Sigmoid colon (tissue), 7 donors: ENCODE measurements around the gene PARP8. TPM values are rescaled to one million over a fixed set of nuclear protein-coding genes. Genes with fewer than 3 reads are reported as not detected.

Experiments
- DNase-seq: peaks from one replicate; pipeline ENCODE4 v3.0.0-alpha.2; 2019
- H3K27ac ChIP-seq, 4 donors: fragments of 200-600 bp; sonication (generic); one replicate each; pipeline ENCODE4 v1.5.1; 2016 to 2019; ENCODE audit warnings: mild to moderate bottlenecking in 1 of 4
- H3K27me3 ChIP-seq, 3 donors: fragments of 200-600 bp; sonication (generic); one replicate each; pipeline ENCODE4 v1.5.1; 2019; ENCODE audit warnings: mild to moderate bottlenecking in 1 of 3
- H3K36me3 ChIP-seq, 4 donors: fragments of 200-600 bp; sonication (generic); one replicate each; pipeline ENCODE4 v1.5.1; 2016 to 2019
- H3K4me1 ChIP-seq, 4 donors: fragments of 200-600 bp; sonication (generic); one replicate each; pipeline ENCODE4 v1.5.1; 2017 to 2019
- H3K4me3 ChIP-seq, 4 donors: fragments of 200-600 bp; sonication (generic); one replicate each; pipeline ENCODE4 v1.5.1; 2017 to 2019; ENCODE audit warnings: mild to moderate bottlenecking in 2 of 4, moderate library complexity in 1 of 4
- H3K9me3 ChIP-seq, 4 donors: fragments of 200-600 bp in 3 of 4; sonication (generic) in 3 of 4; one replicate each; pipeline versions ENCODE4 v1.5.1 to v1.6.1; 2013 to 2019
- EP300 ChIP-seq, 4 donors: sonication (generic); formaldehyde crosslinking; IDR thresholded peaks; one replicate each; pipeline ENCODE4 v1.6.1; 2017; ENCODE audit warnings: antibody characterized with exemption in 4 of 4
- POLR2A ChIP-seq, 2 donors: fragments of 450-650 bp; IDR thresholded peaks; one replicate each; pipeline ENCODE4 v1.6.1; 2016; ENCODE audit warnings: antibody characterized with exemption in 2 of 2, mild to moderate bottlenecking in 2 of 2, moderate library complexity in 2 of 2
- POLR2AphosphoS5 ChIP-seq, 4 donors: sonication (generic); formaldehyde crosslinking; IDR thresholded peaks; one replicate each; pipeline ENCODE4 v1.6.1; 2017; ENCODE audit warnings: antibody characterized with exemption in 4 of 4
- WGBS, 2 donors: extraction: QIAGEN DNeasy Blood & Tissue Kit; methylation state at CpG; one replicate each; pipeline ENCODE4 v1.1.7; 2013; 5-methylcytosine and 5-hydroxymethylcytosine counted together
- intact Hi-C: fragments of 100-400 bp; cut with DNase I; formaldehyde crosslinking; loops from one replicate; pipeline ENCODE4 v1.15.1; 2023
- polyA plus RNA-seq, 3 donors: library from polyadenylated mRNA; stranded (reverse); fragments of 200-250 nt; gene quantifications; one replicate each; pipeline ENCODE4 v1.2.3, GENCODE V29; 2013
- total RNA-seq, 4 donors: library from RNA; depleted of rRNA; stranded (reverse); fragments of >200 nt; gene quantifications; one replicate each; pipeline ENCODE4 v1.1.0, GENCODE V29; 2016
- TF ChIP-seq, protein P1 (sequence below), 4 experiments: fragments of 450-650 bp in 3 of 4; fragments of 200-600 bp in 1 of 4; IDR thresholded peaks; one replicate each; pipeline ENCODE4 v1.5.1; 2016 to 2019; ENCODE audit warnings: antibody characterized with exemption in 4 of 4, mild to moderate bottlenecking in 3 of 4, moderate library complexity in 2 of 4
- donor health status: healthy with polysubstance abuse.
- donor health status: Bipolar disorder and iron deficiency.
- donor health status: healthy.

The PARP8 gene
- total and polyA plus RNA-seq, 7 donors, result 1.8 to 26.9 (median 13.3) TPM

DNA sequence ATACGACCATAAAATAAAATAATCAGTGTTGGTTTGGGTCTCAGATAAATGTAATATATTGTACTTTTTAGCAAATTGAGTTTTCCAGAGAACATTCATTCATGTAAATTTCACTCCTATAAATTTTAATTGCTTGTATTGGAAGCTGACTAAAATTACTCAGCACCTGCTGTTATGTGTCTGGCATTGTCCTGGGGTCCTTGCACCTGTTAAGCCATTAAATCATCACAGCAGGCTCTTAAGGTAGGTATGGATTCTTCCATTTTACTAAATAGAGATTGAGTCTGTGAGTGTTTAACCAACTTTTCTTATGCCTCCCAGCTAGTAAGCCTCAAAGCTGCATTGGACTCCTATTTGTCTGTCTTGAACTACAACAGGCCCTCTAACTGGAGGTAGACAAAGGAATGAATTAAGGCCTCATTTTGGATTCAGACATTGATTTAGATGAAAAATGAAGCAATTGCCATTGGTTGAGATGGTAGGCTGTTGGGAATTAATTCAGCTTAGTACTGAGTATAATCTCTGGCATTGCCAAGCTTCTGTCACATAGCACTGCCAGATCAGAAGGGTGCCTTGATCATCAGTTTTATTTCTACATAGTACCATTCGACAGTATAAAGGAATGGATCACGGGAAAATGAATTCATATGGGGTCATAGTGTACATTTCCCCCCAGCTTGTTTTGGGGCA, 78.9 kb downstream of the PARP8 start:
- Histone ChIP-seq H3K9me3 (no peaks in the 10 kb centered on the region), H3K36me3 (no peaks in the 10 kb centered on the region), H3K27me3 (no peaks in the 10 kb centered on the region), H3K27ac (peak overlapping the region in 3 of 4 donors; percentile 27 to 65 (median 49)), H3K4me1 (peaks cover 0 to 20% (median 13%) of the 10 kb centered on the region in 4 donors), H3K4me3 (peak overlapping the region in 3 of 4 donors; percentile 28 to 39 (median 34))
- TF ChIP-seq POLR2A (IDR thresholded peaks at IDR 0.05) (no peak), POLR2AphosphoS5 (IDR thresholded peaks at IDR 0.05) (no peak), EP300 (IDR thresholded peaks at IDR 0.05) (no peak)
- TF ChIP-seq, protein P1, sequence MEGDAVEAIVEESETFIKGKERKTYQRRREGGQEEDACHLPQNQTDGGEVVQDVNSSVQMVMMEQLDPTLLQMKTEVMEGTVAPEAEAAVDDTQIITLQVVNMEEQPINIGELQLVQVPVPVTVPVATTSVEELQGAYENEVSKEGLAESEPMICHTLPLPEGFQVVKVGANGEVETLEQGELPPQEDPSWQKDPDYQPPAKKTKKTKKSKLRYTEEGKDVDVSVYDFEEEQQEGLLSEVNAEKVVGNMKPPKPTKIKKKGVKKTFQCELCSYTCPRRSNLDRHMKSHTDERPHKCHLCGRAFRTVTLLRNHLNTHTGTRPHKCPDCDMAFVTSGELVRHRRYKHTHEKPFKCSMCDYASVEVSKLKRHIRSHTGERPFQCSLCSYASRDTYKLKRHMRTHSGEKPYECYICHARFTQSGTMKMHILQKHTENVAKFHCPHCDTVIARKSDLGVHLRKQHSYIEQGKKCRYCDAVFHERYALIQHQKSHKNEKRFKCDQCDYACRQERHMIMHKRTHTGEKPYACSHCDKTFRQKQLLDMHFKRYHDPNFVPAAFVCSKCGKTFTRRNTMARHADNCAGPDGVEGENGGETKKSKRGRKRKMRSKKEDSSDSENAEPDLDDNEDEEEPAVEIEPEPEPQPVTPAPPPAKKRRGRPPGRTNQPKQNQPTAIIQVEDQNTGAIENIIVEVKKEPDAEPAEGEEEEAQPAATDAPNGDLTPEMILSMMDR (IDR thresholded peaks at IDR 0.05), result no peak
- intact Hi-C loops, result no loop called here
- DNase-seq, result no peak
- 84 to 92% methylated on average over 3 of the region's 3 CpGs for WGBS, 2 donors

DNA sequence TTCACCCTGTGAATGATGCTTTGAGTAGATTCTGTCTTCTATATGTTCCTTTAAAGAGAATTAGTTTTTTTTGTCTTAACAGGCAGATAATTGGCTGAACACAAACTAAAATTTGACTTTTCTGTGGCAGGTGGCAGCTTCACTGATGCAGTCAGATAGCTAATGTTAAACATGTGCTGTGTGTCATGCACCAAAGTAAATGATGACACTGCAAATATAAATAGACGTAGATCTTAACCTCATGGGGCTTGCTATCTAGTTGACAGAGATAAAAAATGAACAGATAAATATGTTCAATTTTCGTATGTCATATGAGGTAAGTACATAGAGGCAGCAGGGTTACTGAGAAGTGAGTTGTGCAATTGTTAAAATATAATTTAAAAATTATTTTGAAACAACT, 82.7 kb downstream of the PARP8 start:
- intact Hi-C loops, result no loop called here
- Histone ChIP-seq H3K9me3 (no peaks in the 10 kb centered on the region), H3K4me1 (peaks cover 0 to 17% (median 12%) of the 10 kb centered on the region in 4 donors), H3K27ac (no peak overlapping the region), H3K27me3 (no peaks in the 10 kb centered on the region), H3K4me3 (no peak overlapping the region), H3K36me3 (no peaks in the 10 kb centered on the region)
- WGBS, 2 donors, result 66 to 73% methylated on average over 2 of the region's 2 CpGs
- no peak for DNase-seq
- no peak for TF ChIP-seq POLR2AphosphoS5 (IDR thresholded peaks at IDR 0.05)
- TF ChIP-seq POLR2A (IDR thresholded peaks at IDR 0.05), result no peak
- TF ChIP-seq, protein P1 (IDR thresholded peaks at IDR 0.05), result no peak
- TF ChIP-seq EP300 (IDR thresholded peaks at IDR 0.05), result no peak

DNA sequence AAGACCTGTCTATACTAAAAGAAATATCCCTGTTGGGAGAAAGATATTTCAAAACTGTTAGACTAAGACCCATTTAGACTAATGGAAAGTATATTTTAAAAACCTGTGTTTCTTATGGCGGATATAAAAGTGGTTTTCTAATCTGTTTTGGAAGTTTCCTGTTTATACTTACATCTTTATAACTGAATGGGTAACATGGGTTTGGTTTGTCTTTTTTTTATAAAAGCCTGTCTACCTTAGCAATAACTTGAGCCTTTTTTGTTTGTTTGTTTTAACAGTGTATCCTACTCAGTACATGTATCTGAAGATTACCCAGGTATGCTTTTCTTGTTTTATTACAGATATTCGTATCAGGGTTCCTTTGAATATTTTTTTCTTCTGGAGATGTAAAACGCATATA, 83.4 kb downstream of the PARP8 start:
- 63 to 71% methylated on average over 3 of the region's 3 CpGs for WGBS, 2 donors
- Histone ChIP-seq H3K27ac (no peak overlapping the region), H3K4me1 (peaks cover 0 to 10% (median 7%) of the 10 kb centered on the region in 4 donors), H3K9me3 (no peaks in the 10 kb centered on the region), H3K4me3 (no peak overlapping the region), H3K27me3 (no peaks in the 10 kb centered on the region), H3K36me3 (no peaks in the 10 kb centered on the region)
- TF ChIP-seq POLR2AphosphoS5 (IDR thresholded peaks at IDR 0.05) (no peak), POLR2A (IDR thresholded peaks at IDR 0.05) (no peak), EP300 (IDR thresholded peaks at IDR 0.05) (no peak)
- TF ChIP-seq, protein P1 (IDR thresholded peaks at IDR 0.05), result no peak
- no peak for DNase-seq
- intact Hi-C loops, result loop anchor here (5.0 kb wide), 1 partner anchor 83 kb away; the partner anchor contains the start of gene PARP8

DNA sequence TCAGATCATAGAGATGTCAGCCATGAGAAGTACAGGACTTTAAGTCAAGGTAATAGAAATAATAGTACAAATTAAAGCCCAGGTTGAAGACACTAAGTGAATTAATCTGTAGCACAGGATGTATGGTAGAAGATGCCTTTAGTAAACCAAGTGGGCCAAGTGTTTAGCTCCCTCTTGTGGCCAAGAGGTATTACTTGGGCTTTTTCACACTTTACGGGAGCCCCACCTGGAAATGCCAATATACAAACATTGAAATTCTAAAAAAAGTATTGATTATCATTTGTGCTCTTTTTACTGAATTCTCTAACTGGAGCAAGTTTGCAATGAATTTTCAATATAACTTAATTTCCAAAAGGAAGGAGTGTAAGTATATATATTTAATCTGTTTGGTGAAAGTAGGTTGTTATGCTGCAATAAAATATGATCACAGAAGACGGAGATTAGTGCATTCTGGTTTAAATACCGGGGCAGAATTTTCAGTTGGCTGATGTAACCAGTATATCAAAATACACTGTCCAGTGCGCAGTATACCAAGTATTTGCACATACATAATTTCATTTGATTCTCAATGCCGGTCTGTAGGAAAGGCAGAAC, 84.7 kb downstream of the PARP8 start:
- WGBS, 2 donors, result 38 to 66% methylated on average over 5 of the region's 5 CpGs
- no peaks in the 10 kb centered on the region for H3K36me3 ChIP-seq
- no peak overlapping the region for H3K4me3 ChIP-seq
- no peak for DNase-seq
- no peaks in the 10 kb centered on the region for H3K9me3 ChIP-seq
- TF ChIP-seq EP300 (IDR thresholded peaks at IDR 0.05), result no peak
- TF ChIP-seq, protein P1 (IDR thresholded peaks at IDR 0.05), result peak; percentile 15 to 78 (median 51)
- no peaks in the 10 kb centered on the region for H3K4me1 ChIP-seq
- no peak overlapping the region for H3K27ac ChIP-seq
- no peaks in the 10 kb centered on the region for H3K27me3 ChIP-seq
- intact Hi-C loops, result loop anchor here (5.0 kb wide), 1 partner anchor 84 kb away; the partner anchor contains the start of gene PARP8
